Stimulated activated CD4-positive, alpha-beta T cell treated with anti-CD3 and anti-CD28 coated beads, Interleukin-1b, Interleukin-23, amount 100 ng/mL, for 48 hours (primary cell): ENCODE results near the gene ALAS2.
A peak's percentile ranks its signal among the peaks of the same experiment; 100 is the strongest.
"Not testable (repeated sequence)": the region's sequence is repeated elsewhere in the genome, so short reads cannot be mapped to it uniquely, and the experiment has no call there.

ENCODE experiments used
- DNase-seq: peaks from one replicate; pipeline ENCODE4 v3.0.0-alpha.2; 2020

ALAS2 gene

GRCh38 chrX:55005256-55005655 is 25.5 kb downstream of the ALAS2 start:
- DNase-seq: no peak

- DNase-seq: no peak
Observed at GRCh38 chrX:55004231-55004630, 26.5 kb downstream of the ALAS2 start.

DNA sequence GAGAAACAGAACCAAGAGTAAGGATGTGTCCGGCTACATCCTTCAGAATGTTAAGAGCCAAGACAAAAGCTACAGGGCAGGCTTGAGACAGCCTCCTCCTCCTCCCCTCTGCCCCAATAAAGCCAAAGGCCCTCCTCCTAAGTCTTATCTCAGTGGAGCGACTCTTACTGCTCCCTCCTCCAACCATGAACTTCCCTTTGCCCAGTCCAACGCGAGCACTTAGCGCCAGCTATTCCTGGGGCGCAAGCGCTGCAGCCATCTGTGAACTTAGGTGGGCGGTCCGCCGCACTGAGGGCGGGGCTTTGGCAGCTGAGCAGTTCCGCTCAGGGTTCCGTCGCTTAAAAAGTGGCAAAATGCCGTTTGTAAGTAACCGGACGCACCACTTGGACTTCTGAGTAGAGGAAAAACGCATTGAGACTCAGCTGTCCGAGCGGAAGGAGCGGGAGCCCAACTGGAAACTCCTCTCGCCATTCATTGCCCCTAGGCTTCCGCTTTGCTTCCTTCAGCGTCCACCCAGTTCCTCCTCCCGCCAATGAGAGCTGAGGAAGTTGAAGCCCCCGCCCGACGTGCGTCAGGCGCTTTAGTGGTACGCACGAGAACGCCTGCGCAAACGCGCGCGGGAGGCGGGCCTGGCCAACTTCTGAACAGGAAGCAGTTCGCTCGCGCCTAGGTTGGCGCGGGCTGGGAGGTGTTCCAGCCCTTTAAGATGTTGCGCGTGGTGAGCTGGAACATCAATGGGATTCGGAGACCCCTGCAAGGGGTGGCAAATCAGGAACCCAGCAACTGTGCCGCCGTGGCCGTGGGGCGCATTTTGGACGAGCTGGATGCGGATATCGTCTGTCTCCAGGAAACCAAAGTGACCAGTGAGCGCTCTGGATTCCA is 30.8 kb downstream of the ALAS2 start, which contains the start of gene APEX2:
APEX2 (plus strand) TSS at position 647 of the 882 bp plus-strand sequence; CDS start at position 707, 60 bp downstream.
- peak; percentile 87 for DNase-seq

- no peak for DNase-seq
Observed at GRCh38 chrX:54995621-54996020, 35.2 kb downstream of the ALAS2 start.

- no peak for DNase-seq
Observed at GRCh38 chrX:54994668-54995351, 36.0 kb downstream of the ALAS2 start.

DNA sequence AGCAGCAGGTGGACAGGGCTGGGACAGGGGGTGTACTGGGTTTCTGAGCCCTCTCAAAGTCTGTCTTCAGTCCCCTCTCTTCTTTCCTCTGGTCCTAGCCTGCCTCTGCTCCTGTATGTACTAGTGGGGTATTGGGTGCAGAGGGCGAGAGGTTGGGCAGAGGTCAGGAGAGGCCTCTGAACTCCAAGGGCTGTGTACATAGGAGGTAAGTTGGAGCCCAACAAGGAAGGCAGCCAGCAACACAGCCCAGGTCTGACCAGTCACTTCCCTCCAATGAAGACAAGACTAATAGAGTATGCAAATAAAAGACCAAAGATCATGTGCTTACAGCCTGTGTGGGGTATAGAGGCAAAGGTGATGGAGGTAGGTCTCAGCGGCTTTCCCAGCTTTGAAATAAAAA is 36.7 kb downstream of the ALAS2 start, which contains the start of gene PFKFB1:
PFKFB1 (minus strand) TSS at position 90 of the 400 bp plus-strand sequence. CDS start 181 bp downstream, outside the sequence.
- DNase-seq: no peak

DNA sequence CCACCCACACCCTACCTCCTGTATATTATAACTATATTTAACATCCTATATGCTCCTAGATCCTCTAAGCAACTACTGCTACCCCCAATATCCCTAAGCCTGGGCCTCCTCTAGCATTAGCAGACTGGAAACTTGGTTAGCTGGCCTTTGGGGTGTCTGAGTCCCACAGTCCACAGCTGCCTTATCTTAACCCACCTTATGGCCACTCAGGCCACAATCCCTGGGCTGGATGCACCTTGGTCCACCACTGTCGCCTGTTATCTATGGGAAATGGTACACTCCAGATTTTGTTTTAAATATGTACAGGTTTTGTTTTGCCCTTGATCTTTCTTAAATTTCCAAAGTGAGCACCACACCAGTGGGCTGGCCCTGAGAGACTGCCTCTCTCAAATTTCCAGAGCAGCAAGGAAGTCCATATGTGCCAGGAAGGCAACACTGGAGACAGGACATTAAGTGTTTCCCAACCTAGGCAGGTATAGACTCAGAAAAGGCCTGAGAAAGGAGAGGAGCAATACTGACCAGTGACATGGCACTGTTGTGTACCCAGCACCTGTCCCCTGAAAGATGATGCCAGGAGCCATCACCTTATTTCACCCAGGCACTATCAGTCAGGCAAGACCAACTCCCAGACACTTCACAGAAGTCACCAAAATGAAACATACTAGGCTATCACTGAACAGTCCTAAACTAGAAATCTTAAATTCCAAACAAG is 37.7 kb downstream of the ALAS2 start:
- no peak for DNase-seq

DNA sequence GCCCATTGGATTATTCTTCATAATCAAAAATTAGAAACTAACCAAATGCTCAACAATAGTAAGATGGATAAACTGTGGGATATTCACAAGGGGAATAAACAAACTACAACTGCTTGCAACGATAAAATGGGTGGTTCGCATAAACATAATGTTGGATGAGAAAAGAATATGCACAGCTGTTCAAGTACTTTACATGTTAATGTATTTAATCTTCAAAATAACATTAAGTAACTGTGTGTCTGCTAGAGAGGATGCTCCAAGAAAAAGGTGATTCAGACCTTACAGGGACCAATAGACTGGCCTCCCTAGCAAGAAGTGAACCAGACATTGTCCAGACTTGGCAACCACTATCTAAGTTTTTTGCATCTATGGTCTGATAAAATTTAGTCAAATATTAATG is 39.1 kb downstream of the ALAS2 start:
- no peak for DNase-seq

DNA sequence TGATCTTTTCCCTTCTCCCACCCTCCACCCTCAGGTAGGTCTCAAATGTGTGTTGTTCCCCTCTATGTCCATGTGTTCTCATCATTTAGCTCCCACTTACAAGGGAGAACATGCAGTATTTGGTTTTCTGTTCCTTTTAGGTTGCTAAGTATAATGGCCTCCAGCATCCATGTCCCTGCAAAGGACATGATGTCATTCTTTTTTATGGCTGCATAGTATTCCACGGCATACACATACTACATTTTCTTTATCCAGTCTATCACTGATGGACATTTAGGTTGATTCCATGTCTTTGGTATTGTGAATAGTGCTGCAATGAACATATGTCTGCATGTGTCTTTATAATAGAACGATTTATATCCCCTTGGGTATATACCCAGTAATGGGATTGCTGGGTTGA is 47.5 kb downstream of the ALAS2 start:
- DNase-seq: not testable (repeated sequence)

GRCh38 chrX:54980334-54980733 is 50.4 kb downstream of the ALAS2 start:
- no peak for DNase-seq

DNA sequence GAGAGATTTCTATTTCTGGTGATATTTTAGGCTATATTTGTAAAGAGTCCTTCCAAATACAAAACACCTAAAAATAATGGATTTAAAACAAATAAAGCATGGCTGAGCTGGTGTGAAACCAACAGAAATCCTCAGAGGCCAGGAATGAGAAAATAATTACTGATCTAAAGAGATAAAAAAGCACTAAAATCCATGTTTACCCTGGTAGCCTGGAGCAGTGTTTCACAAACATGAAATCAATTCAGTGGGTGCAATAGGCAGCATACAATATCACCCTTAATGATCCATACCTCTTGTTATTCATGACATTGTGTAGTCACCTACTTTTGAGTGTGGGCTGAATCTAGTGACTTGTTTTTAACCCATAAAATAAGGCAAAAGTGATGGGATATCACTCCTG is 51.3 kb downstream of the ALAS2 start:
- no peak for DNase-seq

DNA sequence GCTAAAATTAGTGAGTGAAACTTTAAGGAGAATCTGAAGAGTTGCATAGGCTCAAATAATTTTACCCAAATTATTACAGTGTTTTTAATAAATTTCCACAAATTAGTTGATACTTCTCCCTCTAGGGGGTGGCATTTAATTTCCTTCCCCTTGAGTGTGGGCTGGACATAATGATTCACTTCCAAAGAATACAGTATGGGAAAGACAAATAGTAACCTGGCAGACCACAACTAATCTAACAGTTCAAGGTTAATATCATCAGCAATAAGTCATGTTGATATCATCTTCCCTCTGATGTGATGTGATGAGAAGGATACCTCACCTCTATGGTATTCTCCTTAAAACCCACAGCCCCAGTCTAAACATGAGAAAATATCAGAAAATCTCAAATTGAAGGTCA is 52.3 kb downstream of the ALAS2 start:
- DNase-seq: no peak

DNA sequence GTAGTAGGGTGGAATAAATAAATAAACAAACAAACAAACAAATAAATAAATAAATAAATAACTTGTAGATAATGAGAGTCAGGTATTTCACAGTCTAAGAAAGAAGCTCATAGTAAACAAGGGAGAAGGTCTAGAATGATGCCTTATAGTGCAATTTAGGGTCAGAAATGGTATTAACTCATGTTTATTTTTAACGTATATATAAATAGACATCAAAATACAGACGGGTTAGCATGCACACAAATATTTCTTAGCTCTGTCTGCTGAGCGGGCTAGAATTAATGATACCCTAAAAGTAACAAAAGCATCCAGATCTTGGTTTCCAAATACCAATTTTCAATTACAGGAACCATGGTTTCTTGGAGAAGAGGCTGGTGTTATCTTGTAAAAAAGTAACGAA is 53.4 kb downstream of the ALAS2 start:
- DNase-seq: no peak

GRCh38 chrX:54964766-54965497 is 65.8 kb downstream of the ALAS2 start:
- DNase-seq: no peak

DNA sequence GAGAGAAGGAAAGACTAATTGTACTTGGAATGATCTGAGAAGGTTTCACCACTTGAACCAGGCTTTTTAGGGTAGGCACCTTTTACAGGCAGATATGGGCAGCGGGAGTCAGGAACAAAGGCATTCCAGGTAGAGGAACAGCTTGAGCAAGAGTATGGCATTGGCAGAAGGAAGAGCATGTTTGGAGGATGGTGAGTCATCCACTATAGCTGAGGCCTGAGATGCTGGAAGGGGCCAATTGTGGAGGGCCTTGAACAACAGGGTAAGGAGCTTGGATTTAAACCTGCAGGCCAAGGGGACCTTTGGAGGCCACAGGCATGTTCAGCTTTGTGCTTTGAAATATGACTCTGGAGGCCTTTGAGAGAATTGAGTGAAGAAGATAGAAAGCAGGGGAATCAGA is 69.0 kb downstream of the ALAS2 start:
- DNase-seq: no peak
